ENCODE data around the gene DIS3L2. TPM values are rescaled to one million over a fixed set of nuclear protein-coding genes. Genes with fewer than 3 reads are reported as not detected.

The DIS3L2 gene
- total and polyA plus RNA-seq, 2 of the 8 experiments (the other 6 are each of a cell fraction or from before 2014, with no cell fraction given) = 11.5 to 21.6 TPM

DNA sequence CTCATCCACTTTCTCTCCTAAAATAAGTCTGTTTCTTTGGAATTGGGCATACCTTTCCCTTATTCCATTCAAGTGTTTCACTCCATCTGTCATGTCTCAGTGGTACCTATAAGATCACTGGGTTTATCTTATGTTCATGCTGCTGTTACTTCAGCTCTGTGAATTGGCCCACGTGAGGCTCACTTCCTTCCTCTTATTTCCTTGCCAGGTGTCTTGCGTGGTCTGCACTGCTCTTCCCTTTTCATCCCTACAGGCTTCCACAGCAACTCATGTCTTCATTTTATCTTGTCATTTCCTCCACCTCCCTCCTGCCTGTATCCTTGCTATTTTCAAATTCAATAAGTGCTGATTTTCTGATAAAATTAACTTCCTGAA, 258.0 kb downstream of the DIS3L2 start:
- WGBS, 2 experiments (ENCODE audit: extremely low coverage in 1 of 2, insufficient coverage in 1 of 2, insufficient read length in 1 of 2, insufficient replicate concordance in 2 of 2, low coverage in 1 of 2, low lambda C conversion rate in 2 of 2, missing lambda C conversion rate in 1 of 2) = 93% methylated on average over 2 of the region's 2 CpGs; no CpG with 5 or more reads in 1 of the 2 experiments
- H4K20me1 ChIP-seq (replicated peaks in 1 of 2; ENCODE audit: control insufficient read depth in 1 of 2, insufficient read depth in 2 of 2, low read length in 2 of 2) = no peaks in the 10 kb centered on the region
- CTCF ChIA-PET (ENCODE audit: partially characterized antibody) = interaction anchor here (1.5 to 5.1 kb wide), 3 partner anchors 11 to 294 kb away, joined by 4 to 18 read pairs (median 6); no protein-coding TSS in a partner anchor
- POLR2A ChIA-PET (ENCODE audit: partially characterized antibody) = no interaction called here
- H3K9me3 ChIP-seq (ENCODE audit: insufficient read depth in 2 of 2, low read depth in 1 of 2, low read length in 1 of 2) = no peaks in the 10 kb centered on the region
- H3K4me2 ChIP-seq (ENCODE audit: insufficient read depth in 1 of 2, low read depth in 2 of 2, low read length in 2 of 2) = no peak overlapping the region
- H2BK20ac ChIP-seq (ENCODE audit: low read length) = no peak overlapping the region
- no peak overlapping the region for H3K18ac ChIP-seq (ENCODE audit: extremely low read depth, low read length)
- FAIRE-seq = no peak
- H3K79me2 ChIP-seq (ENCODE audit: control insufficient read depth in 1 of 2, insufficient read depth in 2 of 2, low read length in 2 of 2) = no peaks in the 10 kb centered on the region
- H2BK15ac ChIP-seq (ENCODE audit: low read length) = no peak overlapping the region
- H2BK12ac ChIP-seq (ENCODE audit: low read depth, low read length) = no peak overlapping the region
- no peak overlapping the region for H2AK5ac ChIP-seq (ENCODE audit: low read depth, low read length)
- H3K9ac ChIP-seq (replicated peaks in 1 of 4; ENCODE audit: extremely low read depth in 1 of 4, low read depth in 3 of 4, low read length in 3 of 4) = no peak overlapping the region
- H3K27ac ChIP-seq (ENCODE audit: low read depth, low read length) = no peak overlapping the region
- no peak overlapping the region for H4K5ac ChIP-seq (ENCODE audit: insufficient read length, low read depth, low read length)
- H3K79me1 ChIP-seq (ENCODE audit: low read depth, low read length) = no peaks in the 10 kb centered on the region
- no peaks in the 10 kb centered on the region for H3K27me3 ChIP-seq (replicated peaks in 1 of 4; ENCODE audit: control insufficient read depth in 3 of 4, extremely low read depth in 1 of 4, insufficient read depth in 3 of 4, low read length in 3 of 4)
- no peaks in the 10 kb centered on the region; the same call in 1 of the 2 replicates for H3K23me2 ChIP-seq (ENCODE audit: low read depth, low read length)
- no peak for DNase-seq (ENCODE audit: low read depth in 1 of 2, low spot score in 2 of 2)
- H4K8ac ChIP-seq (ENCODE audit: extremely low read depth, insufficient read depth, low read length) = no peak overlapping the region
- H4K91ac ChIP-seq (replicated peaks; ENCODE audit: insufficient read length, low read length) = no peak overlapping the region
- no peak overlapping the region for H3K23ac ChIP-seq (ENCODE audit: insufficient read length)
- TF ChIP-seq SIRT6 (IDR thresholded peaks at IDR 0.05; ENCODE audit: low read length) (no peak), CHD2 (IDR thresholded peaks at IDR 0.05; ENCODE audit: low read length) (no peak), USF2 (IDR thresholded peaks at IDR 0.05; ENCODE audit: low read length) (no peak), RAD21 (IDR thresholded peaks at IDR 0.05 in 1 of 2, conservative IDR thresholded peaks at IDR 0.05 in 1 of 2; ENCODE audit: low read depth in 2 of 2, low read length in 2 of 2) (no peak), NANOG (IDR thresholded peaks at IDR 0.05; ENCODE audit: insufficient read depth, low read depth, low read length, poor library complexity, severe bottlenecking) (no peak)
- H3K36me3 ChIP-seq (ENCODE audit: control insufficient read depth in 2 of 4, insufficient read depth in 4 of 4, low read length in 3 of 4) = no peaks in the 10 kb centered on the region
- H3K4ac ChIP-seq (replicated peaks; ENCODE audit: insufficient read length, low read depth, low read length) = no peak overlapping the region
- H2BK5ac ChIP-seq (ENCODE audit: low read depth, low read length) = no peak overlapping the region
- no peak overlapping the region for H2AFZ ChIP-seq (ENCODE audit: low read length)
- H3K56ac ChIP-seq (replicated peaks; ENCODE audit: insufficient read length, low read depth, low read length) = no peak overlapping the region
- no peak overlapping the region for H3K14ac ChIP-seq (ENCODE audit: insufficient read length)
- H3K4me3 ChIP-seq (ENCODE audit: extremely low read depth in 1 of 4, insufficient read depth in 2 of 4, low read depth in 3 of 4, low read length in 4 of 4) = no peak overlapping the region
- no peak overlapping the region for H2BK120ac ChIP-seq (replicated peaks; ENCODE audit: low read depth, low read length)
- no peaks in the 10 kb centered on the region for H3K4me1 ChIP-seq (replicated peaks in 1 of 4; ENCODE audit: control insufficient read depth in 3 of 4, insufficient read depth in 4 of 4, low read length in 3 of 4)

Data from H1 (cell line).